Keratinocyte (primary cell): Measurements from ENCODE around the gene TMEM184A. TPM values are rescaled to one million over a fixed set of nuclear protein-coding genes. Genes with fewer than 3 reads are reported as not detected.
"Not testable (repeated sequence)": the region's sequence is repeated elsewhere in the genome, so short reads cannot be mapped to it uniquely, and the experiment has no call there.

Source experiments
- DNase-seq: peaks from one replicate; pipeline ENCODE4 v3.0.0-alpha.2; 2011; ENCODE audit warnings: low read depth, missing footprints, low spot score
- FAIRE-seq: peaks from 2 replicates; lab custom pipeline; 2011; peaks lifted over from hg19 to GRCh38; lab: Jason Lieb, UNC
- H2AFZ ChIP-seq: 2 replicates; pipeline ENCODE4 v1.6.0; 2012; ENCODE audit warnings: low read length, control low read depth, inconsistent platforms; ENCODE audit not compliant: control insufficient read depth
- H3K27ac ChIP-seq: 2 replicates; pipeline ENCODE4 v1.5.1; 2011; ENCODE audit warnings: low read length; ENCODE audit not compliant: control insufficient read depth, insufficient read depth
- H3K27me3 ChIP-seq: 3 replicates; pipeline ENCODE4 v1.6.0; 2011; ENCODE audit warnings: low read length; ENCODE audit not compliant: control insufficient read depth, insufficient read depth; ENCODE audit errors: extremely low read depth
- H3K36me3 ChIP-seq, 2 experiments: 2 replicates in 1 of 2; 3 replicates in 1 of 2; pipeline ENCODE4 v1.5.1; 2011; ENCODE audit warnings: low read length in 2 of 2, mild to moderate bottlenecking in 1 of 2; ENCODE audit not compliant: control insufficient read depth in 2 of 2, insufficient read depth in 2 of 2; ENCODE audit errors: extremely low read depth in 1 of 2
- H3K4me1 ChIP-seq: 3 replicates; pipeline ENCODE4 v1.5.1; 2011; ENCODE audit warnings: low read length; ENCODE audit not compliant: control insufficient read depth, insufficient read depth; ENCODE audit errors: extremely low read depth
- H3K4me2 ChIP-seq: 3 replicates; pipeline ENCODE4 v1.6.0; 2011; ENCODE audit warnings: low read depth, low read length; ENCODE audit not compliant: control insufficient read depth, insufficient read depth; ENCODE audit errors: extremely low read depth
- H3K4me3 ChIP-seq, 3 experiments: fragments of 200-600 bp in 1 of 3; sonication (generic) in 1 of 3; 2 replicates in 2 of 3; 3 replicates in 1 of 3; pipeline ENCODE4 v1.5.1; 2011 to 2016; ENCODE audit warnings: low read length in 3 of 3, mild to moderate bottlenecking in 3 of 3, control low read depth in 2 of 3, inconsistent platforms in 1 of 3, low read depth in 1 of 3, mixed read lengths in 1 of 3, mixed run types in 1 of 3, moderate library complexity in 1 of 3; ENCODE audit not compliant: control insufficient read depth in 2 of 3, insufficient read depth in 2 of 3; ENCODE audit errors: extremely low read depth in 1 of 3
- H3K79me2 ChIP-seq: 2 replicates; pipeline ENCODE4 v1.6.0; 2012; ENCODE audit warnings: low read length; ENCODE audit not compliant: control insufficient read depth, insufficient read depth
- H3K9ac ChIP-seq: 3 replicates; pipeline ENCODE4 v1.6.0; 2011; ENCODE audit warnings: low read length; ENCODE audit not compliant: control insufficient read depth, insufficient read depth; ENCODE audit errors: extremely low read depth
- H3K9me1 ChIP-seq: 3 replicates; pipeline ENCODE4 v1.6.0; 2011; ENCODE audit warnings: low read length; ENCODE audit not compliant: control insufficient read depth, insufficient read depth; ENCODE audit errors: extremely low read depth
- H3K9me3 ChIP-seq: 2 replicates; pipeline ENCODE4 v1.5.1; 2012; ENCODE audit warnings: low read depth, low read length; ENCODE audit not compliant: control insufficient read depth
- H4K20me1 ChIP-seq: 3 replicates; pipeline ENCODE4 v1.6.0; 2011; ENCODE audit warnings: low read length; ENCODE audit not compliant: control insufficient read depth, insufficient read depth; ENCODE audit errors: extremely low read depth
- EZH2 ChIP-seq: IDR thresholded peaks from one replicate; pipeline ENCODE4 v1.6.1; 2012; ENCODE audit warnings: inconsistent platforms, mild to moderate bottlenecking, low read length, moderate library complexity
- dilution Hi-C: fragments of 300-500 bp; cut with MboI; formaldehyde crosslinking; loops from one replicate; pipeline ENCODE4 v1.7.0; 2020; ENCODE audit warnings: low sequenced_read_pairs; ENCODE audit not compliant: extremely low pct_ligation_motif_present
- polyA plus RNA-seq, 5 experiments: library from polyadenylated mRNA; depleted of rRNA in 3 of 5; stranded (reverse) in 3 of 5; stranded (forward) in 1 of 5; unstranded in 1 of 5; fragments of >200 nt; gene quantifications; 1 replicate in 1 of 5; 2 replicates in 3 of 5; 3 replicates in 1 of 5; pipeline versions ENCODE4 v1.2.1 to v1.2.3, GENCODE V29; 2011 to 2012; ENCODE audit warnings: missing spikeins in 2 of 5, low read depth in 1 of 5, low replicate concordance in 1 of 5
- TF ChIP-seq, protein P1 (sequence below), 3 experiments: IDR thresholded peaks in 1 of 3; conservative IDR thresholded peaks in 1 of 3; optimal IDR thresholded peaks in 1 of 3; 2 replicates in 2 of 3; 3 replicates in 1 of 3; pipeline versions ENCODE3 to v1.5.1; 2011; ENCODE audit warnings: low read length in 3 of 3, mild to moderate bottlenecking in 3 of 3, moderate library complexity in 2 of 3, control low read depth in 1 of 3, inconsistent platforms in 1 of 3; ENCODE audit not compliant: insufficient read depth in 2 of 3; ENCODE audit errors: extremely low read depth in 1 of 3

Gene TMEM184A
- polyA plus RNA-seq, 1 donor (not counting 4 experiments of a cell fraction or from before 2014, with no cell fraction given) = 2.9 TPM

- H3K9ac ChIP-seq = no peak overlapping the region
- peaks cover 2% of the 10 kb centered on the region for H4K20me1 ChIP-seq
- no peaks in the 10 kb centered on the region for H3K9me1 ChIP-seq
- H3K27me3 ChIP-seq = peaks cover 30% of the 10 kb centered on the region
- TF ChIP-seq, protein P1, sequence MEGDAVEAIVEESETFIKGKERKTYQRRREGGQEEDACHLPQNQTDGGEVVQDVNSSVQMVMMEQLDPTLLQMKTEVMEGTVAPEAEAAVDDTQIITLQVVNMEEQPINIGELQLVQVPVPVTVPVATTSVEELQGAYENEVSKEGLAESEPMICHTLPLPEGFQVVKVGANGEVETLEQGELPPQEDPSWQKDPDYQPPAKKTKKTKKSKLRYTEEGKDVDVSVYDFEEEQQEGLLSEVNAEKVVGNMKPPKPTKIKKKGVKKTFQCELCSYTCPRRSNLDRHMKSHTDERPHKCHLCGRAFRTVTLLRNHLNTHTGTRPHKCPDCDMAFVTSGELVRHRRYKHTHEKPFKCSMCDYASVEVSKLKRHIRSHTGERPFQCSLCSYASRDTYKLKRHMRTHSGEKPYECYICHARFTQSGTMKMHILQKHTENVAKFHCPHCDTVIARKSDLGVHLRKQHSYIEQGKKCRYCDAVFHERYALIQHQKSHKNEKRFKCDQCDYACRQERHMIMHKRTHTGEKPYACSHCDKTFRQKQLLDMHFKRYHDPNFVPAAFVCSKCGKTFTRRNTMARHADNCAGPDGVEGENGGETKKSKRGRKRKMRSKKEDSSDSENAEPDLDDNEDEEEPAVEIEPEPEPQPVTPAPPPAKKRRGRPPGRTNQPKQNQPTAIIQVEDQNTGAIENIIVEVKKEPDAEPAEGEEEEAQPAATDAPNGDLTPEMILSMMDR (optimal IDR thresholded peaks at IDR 0.05 in 1 of 3, IDR thresholded peaks at IDR 0.05 in 1 of 3, conservative IDR thresholded peaks at IDR 0.05 in 1 of 3; ENCODE audit: extremely low read depth in 1 of 3, insufficient read depth in 2 of 3, low read length in 3 of 3) = no peak
- no peak for TF ChIP-seq EZH2
- H2AFZ ChIP-seq = no peak overlapping the region
- H3K27ac ChIP-seq = no peak overlapping the region
- no peak for FAIRE-seq
- no peak overlapping the region for H3K4me2 ChIP-seq
- no peaks in the 10 kb centered on the region for H3K4me1 ChIP-seq
- H3K79me2 ChIP-seq = no peaks in the 10 kb centered on the region
- no peak overlapping the region for H3K4me3 ChIP-seq
- DNase-seq = no peak
- no peaks in the 10 kb centered on the region for H3K36me3 ChIP-seq
- dilution Hi-C loops = no loop called here
- peaks cover 5% of the 10 kb centered on the region for H3K9me3 ChIP-seq
These were observed 29.4 kb upstream of the TMEM184A start for GRCh38 chr7:1585142-1585981.

- dilution Hi-C loops = no loop called here
These were observed 28.7 kb upstream of the TMEM184A start for GRCh38 chr7:1584700-1585099.

DNA sequence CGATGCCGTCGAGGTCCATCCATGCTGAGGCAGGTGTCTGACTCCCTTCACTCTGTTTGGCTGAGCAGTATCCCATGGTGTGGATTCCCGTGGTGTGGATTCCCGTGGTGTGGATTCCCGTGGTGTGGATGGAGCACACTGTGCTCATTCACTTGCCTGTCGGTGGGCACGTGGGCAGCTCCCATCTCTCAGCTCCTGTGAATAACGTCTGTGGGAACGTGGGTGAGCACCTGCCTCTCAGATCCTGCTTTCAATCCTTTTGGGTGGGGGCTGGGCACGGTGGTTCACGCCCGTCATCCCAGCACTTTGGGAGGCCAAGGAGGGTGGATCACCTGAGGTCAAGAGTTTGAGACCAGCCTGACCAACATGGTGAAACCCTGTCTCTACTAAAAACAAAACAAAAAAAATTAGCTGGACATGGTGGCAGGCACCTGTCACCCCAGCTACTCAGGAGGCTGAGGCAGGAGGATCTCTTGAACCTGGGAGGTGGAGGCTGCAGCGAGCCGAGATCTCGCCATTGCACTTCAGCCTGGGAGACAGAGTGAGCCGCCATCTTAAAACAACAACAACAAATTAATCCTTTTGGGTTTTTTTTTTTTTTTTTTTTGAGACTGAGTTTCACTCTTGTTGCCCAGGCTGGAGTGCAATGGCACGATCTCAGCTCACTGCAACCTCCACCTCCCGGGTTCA, 27.4 kb upstream of the TMEM184A start:
- H3K27ac ChIP-seq, H3K4me3 ChIP-seq, H2AFZ ChIP-seq, H3K4me1 ChIP-seq, H3K36me3 ChIP-seq, dilution Hi-C loops, H3K4me2 ChIP-seq, DNase-seq, H3K9me3 ChIP-seq, H4K20me1 ChIP-seq, FAIRE-seq, H3K79me2 ChIP-seq, H3K9ac ChIP-seq, H3K9me1 ChIP-seq: not testable (repeated sequence)
- peaks cover 25% of the 10 kb centered on the region for H3K27me3 ChIP-seq

More at GRCh38 chr7:1584700-1585099, 28.7 kb upstream of the TMEM184A start:
- Histone ChIP-seq H3K36me3 (no peaks in the 10 kb centered on the region), H4K20me1 (peaks cover 2% of the 10 kb centered on the region), H2AFZ (no peak overlapping the region), H3K9me1 (no peaks in the 10 kb centered on the region), H3K4me1 (no peaks in the 10 kb centered on the region), H3K79me2 (no peaks in the 10 kb centered on the region), H3K9me3 (peaks cover 5% of the 10 kb centered on the region), H3K4me3 (no peak overlapping the region), H3K9ac (no peak overlapping the region), H3K4me2 (no peak overlapping the region), H3K27ac (no peak overlapping the region), H3K27me3 (peaks cover 30% of the 10 kb centered on the region)
- TF ChIP-seq, protein P1 (optimal IDR thresholded peaks at IDR 0.05 in 1 of 3, IDR thresholded peaks at IDR 0.05 in 1 of 3, conservative IDR thresholded peaks at IDR 0.05 in 1 of 3; ENCODE audit: extremely low read depth in 1 of 3, insufficient read depth in 2 of 3, low read length in 3 of 3) = no peak
- no peak for TF ChIP-seq EZH2
- DNase-seq (no peak), FAIRE-seq (no peak)
